Lung (tissue), 12 donors: ENCODE results near the gene ZFYVE21. TPM values are rescaled to one million over a fixed set of nuclear protein-coding genes. Genes with fewer than 3 reads are reported as not detected.

ENCODE experiments used
- ATAC-seq: fragments of 200-7000 bp; cut with Tn5 transposase; one replicate; pipeline ENCODE4 v1.9.1; 2020; ENCODE audit warnings: moderate number of reproducible peaks; ENCODE audit not compliant: insufficient read depth, low FRiP score
- DNase-seq, 3 donors: peaks; one replicate each; pipeline ENCODE4 v3.0.0-alpha.2; 2013 to 2017
- H3K27ac ChIP-seq, 2 donors: one replicate each; pipeline ENCODE4 v1.5.1; 2013; ENCODE audit warnings: mild to moderate bottlenecking in 2 of 2, moderate library complexity in 2 of 2, control low read depth in 1 of 2, inconsistent platforms in 1 of 2, low read depth in 1 of 2, low read length in 1 of 2
- H3K27me3 ChIP-seq, 3 donors: one replicate each; pipeline ENCODE4 v1.5.1; 2013; ENCODE audit warnings: low read length in 2 of 3; ENCODE audit not compliant: control insufficient read depth in 3 of 3, insufficient read depth in 3 of 3
- H3K36me3 ChIP-seq, 4 donors: one replicate each; pipeline ENCODE4 v1.5.1; 2013; ENCODE audit warnings: low read length in 4 of 4, mild to moderate bottlenecking in 1 of 4, moderate library complexity in 1 of 4; ENCODE audit not compliant: control insufficient read depth in 4 of 4, insufficient read depth in 4 of 4
- H3K4me1 ChIP-seq, 5 donors: one replicate each; pipeline ENCODE4 v1.5.1; 2013; ENCODE audit warnings: low read length in 5 of 5, mild to moderate bottlenecking in 2 of 5, moderate library complexity in 1 of 5; ENCODE audit not compliant: control insufficient read depth in 5 of 5, insufficient read depth in 5 of 5
- H3K4me3 ChIP-seq: one replicate; pipeline ENCODE4 v1.5.1; 2013; ENCODE audit warnings: mild to moderate bottlenecking, control low read depth, moderate library complexity
- H3K9ac ChIP-seq, 2 donors: one replicate each; pipeline ENCODE4 v1.5.1; 2013; ENCODE audit warnings: low read length in 2 of 2, control low read depth in 1 of 2; ENCODE audit not compliant: insufficient read depth in 1 of 2
- H3K9me3 ChIP-seq, 4 donors: one replicate each; pipeline ENCODE4 v1.5.1; 2013; ENCODE audit warnings: low read length in 3 of 4, mild to moderate bottlenecking in 1 of 4, moderate library complexity in 1 of 4; ENCODE audit not compliant: control insufficient read depth in 4 of 4, insufficient read depth in 3 of 4
- CTCF ChIP-seq: IDR thresholded peaks from 2 replicates; pipeline ENCODE4 v1.5.1; 2012; ENCODE audit warnings: mild to moderate bottlenecking; ENCODE audit errors: control extremely low read depth, extremely low read depth
- WGBS, 2 donors: extraction: QIAGEN DNeasy Blood & Tissue Kit; methylation state at CpG; one replicate each; pipeline ENCODE4 v1.1.7; 2013; 5-methylcytosine and 5-hydroxymethylcytosine counted together
- polyA plus RNA-seq, 2 donors: library from polyadenylated mRNA; stranded (reverse); fragments of 200-250 nt; gene quantifications; one replicate each; pipeline ENCODE4 v1.2.1, GENCODE V29; 2013
- total RNA-seq, 2 donors: library from RNA; depleted of rRNA in 1 of 2; stranded (reverse); fragments of >200 nt in 1 of 2; gene quantifications; one replicate each; pipeline ENCODE4 v1.2.1, GENCODE V29; 2014 to 2021
- donor health status: control.
- donor health status: control.
- donor health status: Bipolar disorder and iron deficiency.
- donor health status: healthy.
- donor health status: DM: yes; HTN: yes; CAD: no.

Gene ZFYVE21
- total and polyA plus RNA-seq, 4 donors, result 39.4 to 68.3 (median 47.5) TPM

- H3K4me3 ChIP-seq, result no peak overlapping the region
- H3K9ac ChIP-seq, result no peak overlapping the region
- no peak overlapping the region for H3K27ac ChIP-seq
- peaks cover 0 to 4% (median 2%) of the 10 kb centered on the region in 5 donors for H3K4me1 ChIP-seq
- DNase-seq (no peak), ATAC-seq (no peak)
- 85 to 87% methylated on average over 15 of the region's 15 CpGs for WGBS, 2 donors
- TF ChIP-seq CTCF, result no peak
- H3K36me3 ChIP-seq, result peaks cover 28 to 49% (median 38%) of the 10 kb centered on the region in 4 donors
- H3K9me3 ChIP-seq, result no peaks in the 10 kb centered on the region
- H3K27me3 ChIP-seq, result no peaks in the 10 kb centered on the region
Measured at GRCh38 chr14:103683139-103683538, 32.5 kb upstream of the ZFYVE21 start.

DNA sequence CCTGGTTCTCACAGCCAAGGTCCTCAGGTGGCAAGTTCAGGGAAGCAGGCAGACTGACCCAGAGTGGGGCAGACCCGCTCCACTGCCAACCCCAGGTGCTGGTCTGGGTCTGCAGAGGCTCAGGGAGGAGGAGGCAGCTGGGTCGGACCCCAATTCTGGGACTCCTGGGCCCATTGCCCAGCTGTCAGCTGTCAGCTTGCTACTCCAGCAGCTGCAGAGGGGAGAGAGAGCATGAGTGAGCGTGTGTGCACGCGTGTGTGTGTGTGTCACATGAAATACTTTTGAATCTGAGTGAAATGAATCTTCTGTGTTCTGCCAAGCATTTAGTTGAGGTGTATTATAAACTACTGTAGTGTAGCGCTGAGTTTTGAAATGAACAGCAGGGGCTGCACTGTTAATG lies 31.1 kb upstream of the ZFYVE21 start:
- no peak for TF ChIP-seq CTCF
- H3K9ac ChIP-seq, result no peak overlapping the region
- 85 to 90% methylated on average over 6 of the region's 6 CpGs for WGBS, 2 donors

GRCh38 chr14:103684871-103685270 lies 30.7 kb upstream of the ZFYVE21 start:
- TF ChIP-seq CTCF, result no peak
- H3K36me3 ChIP-seq, result peaks cover 23 to 49% (median 41%) of the 10 kb centered on the region in 4 donors
- no peaks in the 10 kb centered on the region for H3K27me3 ChIP-seq
- no peaks in the 10 kb centered on the region for H3K9me3 ChIP-seq
- H3K27ac ChIP-seq, result no peak overlapping the region
- H3K9ac ChIP-seq, result no peak overlapping the region
- DNase-seq (no peak), ATAC-seq (no peak)
- H3K4me3 ChIP-seq, result no peak overlapping the region
- WGBS, 2 donors, result 94 to 95% methylated on average over 15 of the region's 15 CpGs
- H3K4me1 ChIP-seq, result peaks cover 0 to 4% (median 2%) of the 10 kb centered on the region in 5 donors

More for the DNA sequence above, 31.1 kb upstream of the ZFYVE21 start:
- H3K9me3 ChIP-seq, result no peaks in the 10 kb centered on the region
- no peak overlapping the region for H3K4me3 ChIP-seq
- H3K4me1 ChIP-seq, result peaks cover 0 to 4% (median 2%) of the 10 kb centered on the region in 5 donors
- H3K36me3 ChIP-seq, result peaks cover 25 to 50% (median 39%) of the 10 kb centered on the region in 4 donors
- no peak overlapping the region for H3K27ac ChIP-seq
- no peaks in the 10 kb centered on the region for H3K27me3 ChIP-seq
- DNase-seq (no peak), ATAC-seq (no peak)
